SK-N-SH (cell line): ENCODE data around the gene GNA15. TPM values are rescaled to one million over a fixed set of nuclear protein-coding genes. Genes with fewer than 3 reads are reported as not detected.

Experiments used
- CTCF ChIA-PET: fragments of 300-600, 350-600 bp; formaldehyde crosslinking; extraction: SDS; loops from one replicate; lab custom pipeline; 2021; lab: Yijun Ruan, JAX
- POLR2A ChIA-PET: fragments of 350-600 bp; sonication (Branson Sonifier 250); formaldehyde crosslinking; extraction: SDS; loops from one replicate; lab custom pipeline; 2020; ENCODE audit warnings: antibody characterized with exemption, inconsistent platforms; lab: Yijun Ruan, JAX
- DNase-seq: peaks from one replicate; pipeline ENCODE4 v3.0.0; 2012
- H2AFZ ChIP-seq: fragments of 200-600 bp; sonication (generic); 2 replicates; pipeline ENCODE4 v1.8.1; 2016; ENCODE audit warnings: antibody characterized with exemption, mild to moderate bottlenecking, low read depth
- H3F3A ChIP-seq: fragments of 200-600 bp; sonication (generic); replicated peaks from 2 replicates; pipeline ENCODE3; 2016; ENCODE audit warnings: antibody characterized with exemption, mild to moderate bottlenecking; ENCODE audit not compliant: insufficient read depth
- H3K27ac ChIP-seq, 2 experiments: fragments of 200-500 bp in 1 of 2; fragments of 200-600 bp in 1 of 2; sonication (Bioruptor generic) in 1 of 2; sonication (generic), shearing (Covaris generic) in 1 of 2; 2 replicates each; pipeline versions ENCODE4 v1.5.1 to v1.6.1; 2014 to 2016; ENCODE audit warnings: low read depth in 2 of 2, inconsistent platforms in 1 of 2, low read length in 1 of 2, mild to moderate bottlenecking in 1 of 2, mixed read lengths in 1 of 2
- H3K27me3 ChIP-seq: fragments of 200-600 bp; sonication (generic), shearing (Covaris generic); 2 replicates; pipeline ENCODE4 v1.6.1; 2016; ENCODE audit warnings: mixed run types; ENCODE audit not compliant: insufficient read depth
- H3K36me3 ChIP-seq, 2 experiments: fragments of 200-500 bp in 1 of 2; fragments of 200-600 bp in 1 of 2; sonication (Bioruptor generic) in 1 of 2; sonication (generic) in 1 of 2; replicated peaks in 1 of 2; 2 replicates each; pipeline versions ENCODE3 to v1.5.1; 2014 to 2016; ENCODE audit warnings: low read length in 1 of 2, mild to moderate bottlenecking in 1 of 2; ENCODE audit not compliant: insufficient read depth in 2 of 2, control insufficient read depth in 1 of 2
- H3K4me1 ChIP-seq, 2 experiments: fragments of 200-500 bp in 1 of 2; fragments of 200-600 bp in 1 of 2; sonication (Bioruptor generic) in 1 of 2; sonication (generic), shearing (Covaris generic) in 1 of 2; 2 replicates each; pipeline versions ENCODE4 v1.5.1 to v1.6.1; 2014 to 2016; ENCODE audit warnings: low read depth in 1 of 2, low read length in 1 of 2, mixed run types in 1 of 2; ENCODE audit not compliant: insufficient read depth in 2 of 2, control insufficient read depth in 1 of 2
- H3K4me2 ChIP-seq: fragments of 200-600 bp; sonication (generic), shearing (Covaris generic); 2 replicates; pipeline ENCODE4 v1.6.1; 2017; ENCODE audit warnings: mixed run types
- H3K4me3 ChIP-seq, 2 experiments: fragments of 200-500 bp in 1 of 2; fragments of 200-600 bp in 1 of 2; sonication (Bioruptor generic) in 1 of 2; sonication (generic), shearing (Covaris generic) in 1 of 2; 2 replicates each; pipeline versions ENCODE4 v1.5.1 to v1.8.1; 2014 to 2016; ENCODE audit warnings: low read depth in 2 of 2, inconsistent platforms in 1 of 2, low read length in 1 of 2, mild to moderate bottlenecking in 1 of 2, mixed read lengths in 1 of 2, moderate library complexity in 1 of 2
- H3K79me2 ChIP-seq: fragments of 200-600 bp; sonication (generic); 2 replicates; pipeline ENCODE4 v1.8.1; 2017; ENCODE audit warnings: mild to moderate bottlenecking; ENCODE audit not compliant: insufficient read depth
- H3K9ac ChIP-seq: fragments of 200-600 bp; sonication (generic); 2 replicates; pipeline ENCODE4 v1.6.1; 2017; ENCODE audit warnings: mixed run types
- H3K9me2 ChIP-seq: fragments of 200-600 bp; sonication (generic); 2 replicates; pipeline ENCODE4 v1.6.1; 2017; ENCODE audit warnings: mixed run types
- H3K9me3 ChIP-seq: fragments of 200-600 bp; sonication (generic); 2 replicates; pipeline ENCODE4 v1.6.1; 2017; ENCODE audit warnings: mixed run types, mild to moderate bottlenecking, moderate library complexity
- H4K20me1 ChIP-seq: fragments of 200-600 bp; sonication (generic); 2 replicates; pipeline ENCODE4 v1.6.1; 2017; ENCODE audit warnings: mild to moderate bottlenecking, mixed run types; ENCODE audit not compliant: insufficient read depth
- EP300 ChIP-seq, 2 experiments: IDR thresholded peaks; 2 replicates each; pipeline versions ENCODE4 v1.4.0 to v1.6.1; 2012; ENCODE audit warnings: borderline replicate concordance in 1 of 2, low read depth in 1 of 2, low read length in 1 of 2
- JUND ChIP-seq: IDR thresholded peaks from 2 replicates; pipeline ENCODE4 v1.4.0; 2012
- MXI1 ChIP-seq: IDR thresholded peaks from 2 replicates; pipeline ENCODE4 v1.6.1; 2012; ENCODE audit warnings: mild to moderate bottlenecking, low read depth, low read length, improper control_type of control experiment
- NRF1 ChIP-seq: IDR thresholded peaks from 2 replicates; pipeline ENCODE4 v1.6.1; 2012; ENCODE audit warnings: low read depth, mild to moderate bottlenecking, low read length
- POLR2AphosphoS5 ChIP-seq: IDR thresholded peaks from 2 replicates; pipeline ENCODE4 v1.6.1; 2012; ENCODE audit warnings: low read depth, low read length
- RAD21 ChIP-seq: IDR thresholded peaks from 2 replicates; pipeline ENCODE4 v1.6.1; 2012; ENCODE audit warnings: mild to moderate bottlenecking, low read length
- RFX5 ChIP-seq: IDR thresholded peaks from 2 replicates; pipeline ENCODE4 v1.6.1; 2012; ENCODE audit warnings: mild to moderate bottlenecking, improper control_type of control experiment, low read length
- SMC3 ChIP-seq: IDR thresholded peaks from 2 replicates; pipeline ENCODE4 v1.6.1; 2012; ENCODE audit warnings: low read depth, low read length, improper control_type of control experiment
- YY1 ChIP-seq: IDR thresholded peaks from 2 replicates; pipeline ENCODE4 v1.4.0; 2012; ENCODE audit warnings: low read depth, mild to moderate bottlenecking
- WGBS: methylation state at CpG from one replicate; pipeline ENCODE4 v1.1.6; 2017; ENCODE audit warnings: low lambda C conversion rate; 5-methylcytosine and 5-hydroxymethylcytosine counted together
- polyA plus RNA-seq, 3 experiments: library from polyadenylated mRNA; depleted of rRNA; stranded (reverse); fragments of >200 nt; gene quantifications; 2 replicates each; pipeline ENCODE4 v1.2.3, GENCODE V29; 2012
- TF ChIP-seq, protein P1 (sequence below): fragments of 200-600 bp; sonication (generic); IDR thresholded peaks from 2 replicates; pipeline ENCODE4 v1.6.1; 2017; ENCODE audit warnings: antibody characterized with exemption, mild to moderate bottlenecking, moderate library complexity
- TF ChIP-seq, protein P2 (sequence below): IDR thresholded peaks from 2 replicates; pipeline ENCODE4 v1.4.0; 2012; ENCODE audit warnings: low read depth, borderline replicate concordance
- TF ChIP-seq, protein P3 (sequence below): fragments of 150-350 bp; IDR thresholded peaks from 2 replicates; pipeline ENCODE4 v1.6.1; 2017; ENCODE audit warnings: antibody characterized with exemption, low read length, low read depth, borderline replicate concordance
- TF ChIP-seq, protein P4 (sequence below): IDR thresholded peaks from 2 replicates; pipeline ENCODE4 v1.4.0; 2012; ENCODE audit warnings: low read depth

Gene GNA15
- polyA plus RNA-seq, 1 of the 3 experiments (the other 2 are of a cell fraction): 0.05 TPM

DNA sequence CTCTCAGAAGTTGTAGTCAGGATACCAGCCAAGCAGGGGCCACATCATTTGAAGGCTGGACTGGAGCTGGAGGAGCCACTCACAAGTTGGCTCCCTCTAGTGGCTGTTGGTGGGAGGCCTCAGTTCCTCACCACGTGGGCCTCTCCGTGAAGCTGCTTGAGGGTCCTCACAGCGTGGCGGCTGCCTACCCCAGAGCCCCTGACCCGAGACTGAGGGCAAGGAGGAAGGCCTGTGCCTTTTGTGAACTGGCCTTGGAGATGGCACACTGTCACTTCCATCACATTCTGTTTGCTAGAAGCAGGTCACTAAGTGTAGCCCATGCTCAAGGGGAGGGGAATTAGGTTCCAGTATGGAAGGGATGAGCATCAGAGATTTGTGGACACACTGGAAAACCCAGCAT is 27.1 kb upstream of the GNA15 start:
- H3F3A ChIP-seq: no peaks in the 10 kb centered on the region
- peaks cover 66% of the 10 kb centered on the region for H4K20me1 ChIP-seq
- no peak overlapping the region for H3K9ac ChIP-seq
- no peaks in the 10 kb centered on the region for H3K27me3 ChIP-seq
- H3K9me3 ChIP-seq: no peaks in the 10 kb centered on the region
- H2AFZ ChIP-seq: no peak overlapping the region
- no peak overlapping the region for H3K27ac ChIP-seq
- H3K36me3 ChIP-seq: peaks cover 3 to 4% of the 10 kb centered on the region in 2 experiments
- no peak overlapping the region for H3K4me2 ChIP-seq
- no CpG with 5 or more reads among the region's 5 CpGs for WGBS
- POLR2A ChIA-PET: no interaction called here
- no peaks in the 10 kb centered on the region for H3K9me2 ChIP-seq
- no peaks in the 10 kb centered on the region for H3K4me1 ChIP-seq
- peaks cover 75% of the 10 kb centered on the region for H3K79me2 ChIP-seq
- TF ChIP-seq, protein P1, sequence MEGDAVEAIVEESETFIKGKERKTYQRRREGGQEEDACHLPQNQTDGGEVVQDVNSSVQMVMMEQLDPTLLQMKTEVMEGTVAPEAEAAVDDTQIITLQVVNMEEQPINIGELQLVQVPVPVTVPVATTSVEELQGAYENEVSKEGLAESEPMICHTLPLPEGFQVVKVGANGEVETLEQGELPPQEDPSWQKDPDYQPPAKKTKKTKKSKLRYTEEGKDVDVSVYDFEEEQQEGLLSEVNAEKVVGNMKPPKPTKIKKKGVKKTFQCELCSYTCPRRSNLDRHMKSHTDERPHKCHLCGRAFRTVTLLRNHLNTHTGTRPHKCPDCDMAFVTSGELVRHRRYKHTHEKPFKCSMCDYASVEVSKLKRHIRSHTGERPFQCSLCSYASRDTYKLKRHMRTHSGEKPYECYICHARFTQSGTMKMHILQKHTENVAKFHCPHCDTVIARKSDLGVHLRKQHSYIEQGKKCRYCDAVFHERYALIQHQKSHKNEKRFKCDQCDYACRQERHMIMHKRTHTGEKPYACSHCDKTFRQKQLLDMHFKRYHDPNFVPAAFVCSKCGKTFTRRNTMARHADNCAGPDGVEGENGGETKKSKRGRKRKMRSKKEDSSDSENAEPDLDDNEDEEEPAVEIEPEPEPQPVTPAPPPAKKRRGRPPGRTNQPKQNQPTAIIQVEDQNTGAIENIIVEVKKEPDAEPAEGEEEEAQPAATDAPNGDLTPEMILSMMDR: peak; percentile 85
- TF ChIP-seq NRF1: no peak
- peak; percentile 63 for TF ChIP-seq RAD21
- TF ChIP-seq, protein P2, sequence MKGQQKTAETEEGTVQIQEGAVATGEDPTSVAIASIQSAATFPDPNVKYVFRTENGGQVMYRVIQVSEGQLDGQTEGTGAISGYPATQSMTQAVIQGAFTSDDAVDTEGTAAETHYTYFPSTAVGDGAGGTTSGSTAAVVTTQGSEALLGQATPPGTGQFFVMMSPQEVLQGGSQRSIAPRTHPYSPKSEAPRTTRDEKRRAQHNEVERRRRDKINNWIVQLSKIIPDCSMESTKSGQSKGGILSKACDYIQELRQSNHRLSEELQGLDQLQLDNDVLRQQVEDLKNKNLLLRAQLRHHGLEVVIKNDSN: peak; percentile 56; the same call in 1 of the 2 replicates
- TF ChIP-seq, protein P3, sequence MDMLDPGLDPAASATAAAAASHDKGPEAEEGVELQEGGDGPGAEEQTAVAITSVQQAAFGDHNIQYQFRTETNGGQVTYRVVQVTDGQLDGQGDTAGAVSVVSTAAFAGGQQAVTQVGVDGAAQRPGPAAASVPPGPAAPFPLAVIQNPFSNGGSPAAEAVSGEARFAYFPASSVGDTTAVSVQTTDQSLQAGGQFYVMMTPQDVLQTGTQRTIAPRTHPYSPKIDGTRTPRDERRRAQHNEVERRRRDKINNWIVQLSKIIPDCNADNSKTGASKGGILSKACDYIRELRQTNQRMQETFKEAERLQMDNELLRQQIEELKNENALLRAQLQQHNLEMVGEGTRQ: no peak
- TF ChIP-seq MXI1: peak; percentile 70; the same call in 1 of the 2 replicates
- peak; percentile 75 for TF ChIP-seq SMC3
- TF ChIP-seq, protein P4, sequence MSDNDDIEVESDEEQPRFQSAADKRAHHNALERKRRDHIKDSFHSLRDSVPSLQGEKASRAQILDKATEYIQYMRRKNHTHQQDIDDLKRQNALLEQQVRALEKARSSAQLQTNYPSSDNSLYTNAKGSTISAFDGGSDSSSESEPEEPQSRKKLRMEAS: peak; percentile 77
- TF ChIP-seq, all 33 proteins: peak for 6
- peak; percentile 84 for DNase-seq
- CTCF ChIA-PET: interaction anchor here (0.6 to 12.3 kb wide), 37 partner anchors 8 to 295 kb away, joined by 3 to 154 read pairs (median 4); partner anchors contain the start of genes GNA11 and TLE6
- H3K4me3 ChIP-seq: no peak overlapping the region

DNA sequence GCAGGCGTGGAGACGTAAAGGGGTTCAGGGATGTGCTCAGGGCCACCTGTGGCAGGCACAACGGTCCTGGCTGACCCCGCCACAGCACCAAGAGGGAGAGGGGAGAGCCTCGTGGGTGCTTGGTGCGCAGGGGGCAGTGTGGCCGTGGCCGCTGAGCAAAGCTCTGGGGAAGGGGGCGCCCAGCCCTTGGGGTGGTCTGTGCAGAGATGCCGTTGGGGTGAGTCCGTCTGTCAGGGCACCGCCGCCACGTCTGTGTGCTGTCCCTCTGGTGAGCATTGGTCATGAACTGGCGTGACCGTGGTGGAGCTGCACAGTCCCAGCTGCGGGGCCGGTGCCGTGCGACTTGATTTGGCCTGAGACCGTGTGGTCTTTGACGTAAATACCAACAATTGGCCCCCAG is 26.3 kb upstream of the GNA15 start:
- Histone ChIP-seq H3K4me1 (no peaks in the 10 kb centered on the region), H3K9ac (no peak overlapping the region), H3K9me3 (no peaks in the 10 kb centered on the region), H3K4me2 (no peak overlapping the region), H4K20me1 (peaks cover 59% of the 10 kb centered on the region), H2AFZ (no peak overlapping the region), H3K36me3 (peaks cover 3 to 4% of the 10 kb centered on the region in 2 experiments), H3K79me2 (peaks cover 72% of the 10 kb centered on the region), H3K9me2 (no peaks in the 10 kb centered on the region), H3K27ac (no peak overlapping the region), H3K4me3 (no peak overlapping the region), H3K27me3 (no peaks in the 10 kb centered on the region), H3F3A (no peaks in the 10 kb centered on the region)
- ChIA-PET CTCF (interaction anchor here (0.7 to 12.3 kb wide), 15 partner anchors 8 to 158 kb away, joined by 3 to 154 read pairs (median 8); no protein-coding TSS in a partner anchor), POLR2A (no interaction called here)
- DNase-seq: no peak
- WGBS: 75% methylated on average over 2 of the region's 22 CpGs
- no peak for TF ChIP-seq RFX5
- TF ChIP-seq, protein P4: no peak
- no peak for TF ChIP-seq NRF1
- no peak for TF ChIP-seq EP300 (IDR thresholded peaks at IDR 0.05; ENCODE audit: borderline replicate concordance in 1 of 2, low read depth in 1 of 2, low read length in 1 of 2)
- no peak for TF ChIP-seq JUND
- no peak for TF ChIP-seq POLR2AphosphoS5
- no peak for TF ChIP-seq RAD21
- no peak for TF ChIP-seq YY1
